K562 (cell line): ENCODE results near the gene SMAD7. TPM values are rescaled to one million over a fixed set of nuclear protein-coding genes. Genes with fewer than 3 reads are reported as not detected.

Source experiments
- BCLAF1 ChIP-seq, 2 experiments: fragments of 450-650 bp in 1 of 2; IDR thresholded peaks; 2 replicates each; pipeline ENCODE4 v1.6.1; 2011 to 2017; ENCODE audit warnings: low read depth in 2 of 2, antibody characterized with exemption in 1 of 2, borderline replicate concordance in 1 of 2, low read length in 1 of 2, mild to moderate bottlenecking in 1 of 2, mixed read lengths in 1 of 2; ENCODE audit not compliant: control insufficient read depth in 1 of 2
- HMG20B ChIP-seq: fragments of 250-450 bp; sonication (Bioruptor Pico); IDR thresholded peaks from 2 replicates; pipeline ENCODE4 v1.5.0; 2021; ENCODE audit warnings: mild to moderate bottlenecking
- LEF1 ChIP-seq: fragments of 450-650 bp; IDR thresholded peaks from 2 replicates; pipeline ENCODE4 v1.6.1; 2016; ENCODE audit warnings: mild to moderate bottlenecking
- MAFK ChIP-seq: IDR thresholded peaks from 2 replicates; pipeline ENCODE4 v1.6.1; 2011; ENCODE audit warnings: low read length, improper control_type of control experiment
- NEUROD1 ChIP-seq: fragments of 150-350 bp; IDR thresholded peaks from 2 replicates; pipeline ENCODE4 v1.6.1; 2014; ENCODE audit warnings: borderline replicate concordance, low read length, low read depth; ENCODE audit not compliant: partially characterized antibody
- PHF8 ChIP-seq: fragments of 200-600 bp; sonication (generic); IDR thresholded peaks from 2 replicates; pipeline ENCODE4 v1.6.1; 2012; ENCODE audit warnings: mixed run types, mild to moderate bottlenecking, inconsistent platforms, low read length, moderate library complexity, borderline replicate concordance
- RAD21 ChIP-seq, 2 experiments: fragments of 250-450 bp in 1 of 2; fragments of 450-650 bp in 1 of 2; sonication (Bioruptor Pico) in 1 of 2; formaldehyde crosslinking in 1 of 2; IDR thresholded peaks in 1 of 2; conservative IDR thresholded peaks in 1 of 2; 2 replicates each; pipeline versions ENCODE4 v1.4.0 to v1.8.0; 2020 to 2022; ENCODE audit warnings: mild to moderate bottlenecking in 2 of 2, moderate library complexity in 1 of 2
- ZNF740 ChIP-seq, 3 experiments: fragments of 200-800 bp in 1 of 3; sonication (Bioruptor generic) in 1 of 3; sonication (generic) in 1 of 3; formaldehyde crosslinking in 1 of 3; IDR thresholded peaks; 2 replicates each; pipeline versions ENCODE4 v1.6.1 to v1.8.0; 2016 to 2022; ENCODE audit warnings: mild to moderate bottlenecking in 2 of 3, missing compliant biosample characterization in 2 of 3, missing genetic modification characterization in 2 of 3, missing genetic modification reagents in 1 of 3
- polyA plus RNA-seq, 8 experiments: library from polyadenylated mRNA; depleted of rRNA in 4 of 8; stranded (reverse) in 5 of 8; unstranded in 3 of 8; fragments of >200 nt; fragmentation: Nextera tagmentation in 2 of 8; fragmentation: Illumina TruSeq in 1 of 8; extraction: Ambion mirVana in 2 of 8; extraction: Trizol in 1 of 8; gene quantifications; 2 replicates each; pipeline versions ENCODE4 v1.2.1 to v1.2.3, GENCODE V29; 2011 to 2014; ENCODE audit warnings: inconsistent platforms in 1 of 8, missing spikeins in 1 of 8
- total RNA-seq, 7 experiments: library from RNA; depleted of rRNA in 6 of 7; stranded (reverse); fragments of >200 nt in 6 of 7; fragmentation: Illumina TruSeq in 2 of 7; extraction: Trizol in 2 of 7; gene quantifications; 2 replicates each; pipeline versions ENCODE4 v1.2.1 to v1.2.3, GENCODE V29; 2011 to 2021; ENCODE audit warnings: low replicate concordance in 1 of 7

SMAD7 gene
- total and polyA plus RNA-seq, 9 of the 15 experiments (the other 6 are each of a cell fraction or from before 2014, with no cell fraction given): 0.13 to 3.0 (median 1.6) TPM

DNA sequence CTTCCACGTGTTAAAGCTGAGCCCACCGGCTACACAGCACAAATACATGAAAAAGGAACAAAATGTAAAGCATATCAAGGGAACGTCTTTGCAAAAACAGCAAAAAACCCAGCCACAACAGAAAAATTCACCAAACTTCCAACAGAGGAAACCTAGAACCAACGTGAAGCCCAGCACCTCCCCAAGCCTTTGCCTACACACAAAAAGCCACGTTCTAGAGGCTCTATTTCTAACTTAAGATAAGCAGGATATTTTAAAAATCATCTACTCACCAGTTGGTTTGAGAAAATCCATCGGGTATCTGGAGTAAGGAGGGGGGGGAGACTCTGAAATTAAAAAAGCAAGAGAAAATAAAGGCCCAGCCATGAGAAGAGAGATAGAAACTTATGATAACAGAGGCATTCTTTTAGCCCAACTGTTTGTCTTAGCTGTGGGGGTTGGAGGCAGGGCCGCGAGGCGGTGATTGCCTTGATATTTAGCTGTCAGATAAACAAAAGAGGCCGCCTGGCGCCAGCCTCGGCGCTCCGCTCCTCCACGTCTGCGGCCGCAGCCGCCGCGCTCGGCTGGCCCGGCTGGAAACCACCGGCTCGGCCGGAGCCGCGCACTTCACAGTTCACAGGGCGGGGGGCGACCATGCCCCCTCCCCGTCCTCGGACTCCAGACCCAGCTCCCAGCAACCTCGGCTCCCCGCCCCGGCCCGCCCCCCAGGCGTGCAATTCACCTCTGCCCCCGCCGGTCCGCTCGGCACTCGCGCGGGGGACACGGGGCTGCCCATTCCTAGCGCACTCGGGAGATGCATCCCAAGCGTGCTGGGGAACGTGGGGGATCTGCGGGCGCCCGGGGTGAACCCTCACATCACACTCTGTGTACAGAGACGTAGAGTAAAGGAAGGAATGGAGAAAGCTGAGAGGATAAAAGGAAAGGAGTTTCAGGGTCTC is 2.4 kb downstream of the SMAD7 start (continued):
- TF ChIP-seq ZNF740 (CRISPR knock-in tag; IDR thresholded peaks at IDR 0.05) (0 out of 2 replicates have a peak, but pooled peaks have one; percentile 4), ZNF740 (tag; IDR thresholded peaks at IDR 0.05) (no peak), BCLAF1 (IDR thresholded peaks at IDR 0.05; ENCODE audit: borderline replicate concordance in 1 of 2, control insufficient read depth in 1 of 2, low read depth in 2 of 2, low read length in 1 of 2) (no peak), LEF1 (0 out of 2 replicates have a peak, but pooled peaks have one; percentile 33), HMG20B (CRISPR knock-in tag) (no peak), MAFK (no peak), PHF8 (peak; percentile 4; the same call in 1 of the 2 replicates), NEUROD1 (no peak), RAD21 (CRISPR knock-in tag; conservative IDR thresholded peaks at IDR 0.05 in 1 of 2, IDR thresholded peaks at IDR 0.05 in 1 of 2) (peak; percentile 11 to 13; a peak in 2 of 4 replicates)
